SU-DHL-6 (cell line): ENCODE results near the gene EPHB6.

Source experiments
- H2AFZ ChIP-seq: fragments of 200-600 bp; sonication (generic); 2 replicates; pipeline ENCODE4 v1.6.1; 2014; ENCODE audit warnings: low read depth, mild to moderate bottlenecking, moderate library complexity, mixed read lengths, antibody characterized with exemption, low read length; ENCODE audit not compliant: severe bottlenecking
- H3F3A ChIP-seq: fragments of 200-600 bp; shearing (Covaris generic); 2 replicates; pipeline ENCODE4 v1.6.0; 2016; ENCODE audit warnings: antibody characterized with exemption, mild to moderate bottlenecking; ENCODE audit not compliant: insufficient read depth
- H3K27ac ChIP-seq: fragments of 200-600 bp; sonication (generic); 2 replicates; pipeline ENCODE4 v1.5.1; 2016; ENCODE audit warnings: low read depth, mild to moderate bottlenecking, low read length, moderate library complexity, mixed read lengths
- H3K27me3 ChIP-seq: fragments of 200-600 bp; sonication (generic), shearing (Covaris generic); 2 replicates; pipeline ENCODE4 v1.6.0; 2014; ENCODE audit warnings: mild to moderate bottlenecking, low read length
- H3K36me3 ChIP-seq: fragments of 200-600 bp; sonication (generic); 2 replicates; pipeline ENCODE4 v1.6.1; 2014; ENCODE audit warnings: mild to moderate bottlenecking, low read length, mixed read lengths
- H3K4me2 ChIP-seq: fragments of 300-600, 200-600 bp; shearing (Covaris generic), sonication (generic); 2 replicates; pipeline ENCODE4 v1.6.0; 2014; ENCODE audit warnings: low read length, low read depth, mild to moderate bottlenecking; ENCODE audit not compliant: poor library complexity, severe bottlenecking
- H3K4me3 ChIP-seq: fragments of 200-600 bp; sonication (generic); 2 replicates; pipeline ENCODE4 v1.5.1; 2014; ENCODE audit warnings: antibody characterized with exemption, low read length, mild to moderate bottlenecking, mixed read lengths; ENCODE audit not compliant: insufficient read depth, poor library complexity, severe bottlenecking
- H3K79me2 ChIP-seq: fragments of 200-600 bp; sonication (generic); 2 replicates; pipeline ENCODE4 v1.6.1; 2014; ENCODE audit warnings: mild to moderate bottlenecking, low read length, moderate library complexity; ENCODE audit not compliant: insufficient read depth
- H3K9ac ChIP-seq: fragments of 200-600 bp; sonication (generic); 2 replicates; pipeline ENCODE4 v1.7.0; 2014; ENCODE audit warnings: mild to moderate bottlenecking, low read length
- H3K9me2 ChIP-seq: fragments of 200-600 bp; sonication (generic); replicated peaks from 2 replicates; pipeline ENCODE4 v1.6.1; 2014; ENCODE audit warnings: low read length; ENCODE audit not compliant: insufficient read depth
- H3K9me3 ChIP-seq: fragments of 200-600 bp; sonication (generic); 2 replicates; pipeline ENCODE4 v1.6.1; 2014; ENCODE audit warnings: low read length, mixed read lengths; ENCODE audit not compliant: insufficient read depth
- H4K20me1 ChIP-seq: fragments of 200-600 bp; sonication (generic); 2 replicates; pipeline ENCODE4 v1.6.1; 2014; ENCODE audit warnings: low read depth, mild to moderate bottlenecking, antibody characterized with exemption, low read length, moderate library complexity, mixed read lengths
- EZH2phosphoT487 ChIP-seq: fragments of 200-600 bp; sonication (generic), shearing (Covaris generic); conservative IDR thresholded peaks from 2 replicates; pipeline ENCODE4 v1.6.1; 2018; ENCODE audit warnings: mild to moderate bottlenecking, antibody characterized with exemption, low read length, moderate library complexity, mixed read lengths
- TF ChIP-seq, protein P1 (sequence below): fragments of 200-600 bp; sonication (generic); IDR thresholded peaks from one replicate; pipeline ENCODE4 v1.5.1; 2017; ENCODE audit warnings: antibody characterized with exemption, mild to moderate bottlenecking, low read length, moderate library complexity; ENCODE audit not compliant: insufficient read depth, poor library complexity, severe bottlenecking

Gene EPHB6

DNA sequence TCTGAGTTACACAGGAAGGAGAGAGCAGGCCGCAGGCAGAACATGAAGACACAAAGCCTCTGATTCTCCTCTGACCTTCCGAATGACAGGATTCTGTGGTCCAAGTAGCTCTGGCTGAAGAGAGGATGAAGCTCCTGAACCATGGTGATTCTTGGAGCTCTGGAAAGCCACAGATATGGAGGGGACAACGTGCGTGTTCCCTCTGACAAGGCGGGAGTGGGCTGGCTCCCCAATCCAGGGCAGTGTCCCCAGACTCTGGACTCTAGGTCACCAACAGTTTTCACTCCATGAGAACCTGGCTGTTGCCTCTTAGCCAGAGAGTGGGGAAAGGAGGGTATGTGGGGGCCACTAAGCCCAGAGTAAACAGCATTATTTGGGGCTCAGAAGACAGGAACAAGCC lies 38.1 kb downstream of the EPHB6 start:
- Histone ChIP-seq H3K4me2 (no peak overlapping the region), H4K20me1 (no peaks in the 10 kb centered on the region), H2AFZ (no peak overlapping the region), H3K27me3 (no peaks in the 10 kb centered on the region), H3K9me2 (no peaks in the 10 kb centered on the region), H3K27ac (no peak overlapping the region), H3K9me3 (no peaks in the 10 kb centered on the region), H3K36me3 (no peaks in the 10 kb centered on the region), H3F3A (no peaks in the 10 kb centered on the region), H3K79me2 (no peaks in the 10 kb centered on the region), H3K9ac (no peak overlapping the region), H3K4me3 (no peak overlapping the region)
- TF ChIP-seq, protein P1, sequence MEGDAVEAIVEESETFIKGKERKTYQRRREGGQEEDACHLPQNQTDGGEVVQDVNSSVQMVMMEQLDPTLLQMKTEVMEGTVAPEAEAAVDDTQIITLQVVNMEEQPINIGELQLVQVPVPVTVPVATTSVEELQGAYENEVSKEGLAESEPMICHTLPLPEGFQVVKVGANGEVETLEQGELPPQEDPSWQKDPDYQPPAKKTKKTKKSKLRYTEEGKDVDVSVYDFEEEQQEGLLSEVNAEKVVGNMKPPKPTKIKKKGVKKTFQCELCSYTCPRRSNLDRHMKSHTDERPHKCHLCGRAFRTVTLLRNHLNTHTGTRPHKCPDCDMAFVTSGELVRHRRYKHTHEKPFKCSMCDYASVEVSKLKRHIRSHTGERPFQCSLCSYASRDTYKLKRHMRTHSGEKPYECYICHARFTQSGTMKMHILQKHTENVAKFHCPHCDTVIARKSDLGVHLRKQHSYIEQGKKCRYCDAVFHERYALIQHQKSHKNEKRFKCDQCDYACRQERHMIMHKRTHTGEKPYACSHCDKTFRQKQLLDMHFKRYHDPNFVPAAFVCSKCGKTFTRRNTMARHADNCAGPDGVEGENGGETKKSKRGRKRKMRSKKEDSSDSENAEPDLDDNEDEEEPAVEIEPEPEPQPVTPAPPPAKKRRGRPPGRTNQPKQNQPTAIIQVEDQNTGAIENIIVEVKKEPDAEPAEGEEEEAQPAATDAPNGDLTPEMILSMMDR: no peak
- TF ChIP-seq EZH2phosphoT487: no peak

DNA sequence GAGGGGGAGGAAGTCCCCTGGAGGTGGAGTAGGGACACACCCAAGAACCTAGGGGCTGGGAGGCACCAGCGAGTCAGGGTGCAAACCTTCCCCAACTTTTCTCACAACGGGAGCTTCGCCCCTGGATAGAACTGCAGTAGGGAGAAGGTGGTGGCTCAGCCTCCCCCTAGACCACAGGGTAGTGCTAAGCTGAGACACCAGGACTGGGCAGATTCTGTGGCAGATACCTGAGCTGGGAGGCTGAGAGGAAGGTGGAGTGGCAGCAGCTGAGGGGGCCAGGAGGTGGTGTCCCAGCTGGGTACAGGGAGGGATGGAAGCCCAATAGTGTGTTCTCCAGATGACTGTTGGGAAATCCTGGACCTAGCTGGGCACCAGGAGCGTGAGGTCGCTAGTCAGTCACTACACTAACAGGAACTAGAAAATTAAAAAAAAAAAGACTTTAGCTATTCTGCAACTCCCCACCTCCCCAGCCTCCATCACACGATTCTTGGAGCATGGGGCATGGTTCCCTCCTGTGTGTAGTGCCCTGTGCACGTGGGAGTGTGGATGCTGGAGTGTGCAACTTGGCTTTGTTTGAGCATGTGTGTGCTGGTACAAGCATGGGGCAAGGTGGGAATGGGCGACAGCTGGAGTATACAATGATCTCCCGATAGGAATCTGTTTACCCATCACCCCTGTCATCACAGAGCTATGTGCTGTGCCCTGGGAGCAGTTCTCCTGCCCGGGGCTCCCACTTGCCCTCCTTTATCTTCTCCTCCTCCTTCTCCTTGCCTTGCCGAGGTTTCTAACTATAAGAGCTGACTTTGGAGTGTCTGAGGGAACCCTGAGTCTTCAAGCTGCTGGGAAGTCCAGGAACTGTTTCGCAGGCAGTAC lies 39.5 kb downstream of the EPHB6 start:
- no peak overlapping the region for H3K27ac ChIP-seq

DNA sequence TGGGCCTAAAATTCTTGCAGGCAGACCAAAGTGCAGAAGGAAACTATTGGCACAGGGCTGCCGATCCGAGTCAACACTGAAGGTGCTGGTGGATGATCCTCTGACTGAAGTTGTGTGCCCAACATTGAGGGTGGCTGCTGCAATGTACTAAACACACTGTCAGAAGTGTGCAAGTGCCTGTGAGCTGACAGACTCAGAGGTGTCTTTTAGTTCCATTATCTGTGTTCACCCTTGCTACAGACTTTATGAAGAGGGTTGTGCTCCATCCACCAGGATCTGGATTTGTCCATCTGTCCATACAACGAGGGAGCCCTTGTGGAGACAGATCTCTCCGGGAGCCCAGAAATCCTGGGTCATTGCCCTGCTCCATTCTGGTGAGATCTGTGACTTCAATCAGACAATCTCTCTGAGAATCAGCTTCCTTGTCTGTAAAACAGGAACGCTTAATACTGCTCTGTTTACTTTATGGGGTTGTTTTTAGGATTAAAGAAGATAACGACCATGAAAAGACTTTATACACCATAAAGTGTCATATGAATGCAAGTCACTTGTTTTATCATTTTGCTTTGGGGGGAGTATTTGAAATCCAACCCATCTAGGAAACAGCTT lies 40.2 kb downstream of the EPHB6 start:
- no peak overlapping the region for H3K4me2 ChIP-seq
- H3K27me3 ChIP-seq: no peaks in the 10 kb centered on the region
- no peaks in the 10 kb centered on the region for H3K9me3 ChIP-seq
- no peaks in the 10 kb centered on the region for H4K20me1 ChIP-seq
- H3K36me3 ChIP-seq: no peaks in the 10 kb centered on the region
- H3F3A ChIP-seq: no peaks in the 10 kb centered on the region
- no peaks in the 10 kb centered on the region for H3K79me2 ChIP-seq
- no peak overlapping the region for H2AFZ ChIP-seq
- no peaks in the 10 kb centered on the region for H3K9me2 ChIP-seq
- no peak overlapping the region for H3K27ac ChIP-seq
- no peak overlapping the region for H3K4me3 ChIP-seq
- TF ChIP-seq EZH2phosphoT487: no peak
- TF ChIP-seq, protein P1: no peak
- no peak overlapping the region for H3K9ac ChIP-seq

More for the DNA sequence above, 39.5 kb downstream of the EPHB6 start:
- Histone ChIP-seq H3K79me2 (no peaks in the 10 kb centered on the region), H3K36me3 (no peaks in the 10 kb centered on the region), H2AFZ (no peak overlapping the region), H3K4me3 (no peak overlapping the region), H3K9me3 (no peaks in the 10 kb centered on the region), H3K4me2 (no peak overlapping the region), H3K27me3 (no peaks in the 10 kb centered on the region), H3K9ac (no peak overlapping the region), H4K20me1 (no peaks in the 10 kb centered on the region), H3K9me2 (no peaks in the 10 kb centered on the region), H3F3A (no peaks in the 10 kb centered on the region)
- TF ChIP-seq EZH2phosphoT487: no peak
- TF ChIP-seq, protein P1: no peak
